ENCODE measurements around the gene PCK1. TPM values are rescaled to one million over a fixed set of nuclear protein-coding genes. Genes with fewer than 3 reads are reported as not detected.

The PCK1 gene
- total and polyA plus RNA-seq, 2 of the 8 experiments (the other 6 are each of a cell fraction or from before 2014, with no cell fraction given) = not detected

- no peak for TF ChIP-seq CHD7 (IDR thresholded peaks at IDR 0.05; ENCODE audit: insufficient replicate concordance, low read length)
These were observed 34.4 kb downstream of the PCK1 start (continued) for GRCh38 chr20:57595041-57596030.

Measured in H1 (cell line).